NOMO-1 treated with DMSO at 0.1 percent for 48 hours (cell line): ENCODE measurements around the gene PAXX.

ENCODE experiments used
- DNase-seq: peaks from one replicate; lab custom pipeline; 2025; ENCODE audit not compliant: unreplicated experiment; lab: John Stamatoyannopoulos, UW

PAXX gene

DNA sequence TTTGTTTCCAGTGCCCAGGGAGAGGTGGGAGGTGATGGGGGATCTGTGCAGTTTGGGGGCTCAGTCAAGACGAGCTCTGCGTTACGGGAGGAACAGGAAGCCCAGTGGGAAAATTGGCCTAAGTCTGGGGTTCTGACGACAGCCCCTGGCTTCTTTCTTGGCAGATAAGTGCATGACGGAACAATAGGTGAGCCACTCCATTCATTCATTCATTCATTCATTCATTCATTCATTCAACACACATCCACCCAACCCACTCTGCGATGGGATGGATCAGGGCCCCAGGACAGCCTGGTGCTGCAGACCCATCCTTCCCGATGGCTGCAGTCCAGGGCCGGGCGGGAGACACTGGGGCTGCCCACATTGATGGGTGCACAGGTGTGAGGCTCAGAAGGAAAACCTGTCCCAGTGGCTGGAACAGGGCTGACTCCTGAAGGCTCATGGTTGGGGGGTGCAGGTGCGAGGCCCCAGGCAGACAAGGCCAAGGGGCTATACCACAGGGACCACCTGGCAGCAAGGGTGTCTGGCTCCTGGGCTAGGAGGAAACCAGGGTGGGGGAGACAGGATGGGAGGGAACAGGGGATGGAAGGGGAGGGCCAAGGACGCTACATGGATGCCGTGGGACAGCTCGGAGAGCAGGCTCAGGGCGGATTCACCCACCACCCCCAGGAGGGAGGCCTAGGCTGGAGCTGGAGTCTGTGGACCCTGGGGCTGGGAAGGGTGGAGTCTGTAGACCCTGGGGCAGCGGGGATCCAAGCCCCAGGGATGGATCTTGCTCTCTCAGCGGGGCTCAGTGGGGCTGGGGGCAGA lies 11.3 kb upstream of the PAXX start:
- DNase-seq: no peak

GRCh38 chr9:136981588-136982231 lies 10.5 kb upstream of the PAXX start:
- DNase-seq: no peak

DNA sequence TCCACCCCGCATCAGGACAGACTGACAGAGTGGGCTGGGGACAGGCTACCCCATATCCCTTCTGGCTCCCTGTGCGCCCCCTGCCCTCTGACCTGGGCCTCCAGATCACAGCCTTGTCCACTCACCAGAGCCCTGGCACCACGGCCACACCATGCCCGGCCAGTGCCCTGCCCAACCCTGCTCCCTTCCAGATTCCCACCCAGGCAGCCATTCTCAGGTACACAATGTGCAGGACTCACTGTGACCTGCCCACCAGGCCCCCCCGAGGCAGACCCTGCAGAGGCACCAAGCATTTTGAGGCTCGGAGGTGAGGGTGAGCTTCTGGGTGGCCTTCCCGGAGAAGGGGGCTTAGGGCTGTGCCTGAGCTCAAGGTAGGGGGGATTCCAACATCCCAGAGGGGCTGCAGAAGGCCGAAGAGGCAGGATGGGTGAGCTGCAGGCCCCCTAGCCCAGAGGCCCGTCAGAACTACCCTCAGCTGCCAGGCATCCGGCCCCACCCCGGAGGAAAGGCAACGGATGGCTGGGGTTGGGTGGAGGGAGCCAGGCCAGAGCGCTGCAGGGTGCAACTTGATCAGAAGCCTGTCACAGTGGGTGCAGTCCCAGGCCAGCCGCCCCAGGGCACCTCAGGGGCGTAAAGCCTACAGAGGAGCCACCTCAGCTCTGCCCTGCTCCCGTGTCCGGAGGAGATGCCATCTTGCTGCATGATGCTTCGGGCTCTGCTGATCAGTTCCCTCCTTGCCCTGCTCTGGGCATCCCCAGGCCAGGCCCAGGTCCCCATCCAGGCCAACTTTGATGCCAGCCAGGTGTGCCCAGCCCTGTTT lies 9.8 kb upstream of the PAXX start, which contains the start of gene LCNL1:
Gene LCNL1 (plus strand): TSS at position 762 of the 820 bp plus-strand sequence. CDS start 594 bp downstream, outside the sequence.
- DNase-seq: no peak

- no peak for DNase-seq
These were observed 9.1 kb upstream of the PAXX start for GRCh38 chr9:136983167-136983566.

DNA sequence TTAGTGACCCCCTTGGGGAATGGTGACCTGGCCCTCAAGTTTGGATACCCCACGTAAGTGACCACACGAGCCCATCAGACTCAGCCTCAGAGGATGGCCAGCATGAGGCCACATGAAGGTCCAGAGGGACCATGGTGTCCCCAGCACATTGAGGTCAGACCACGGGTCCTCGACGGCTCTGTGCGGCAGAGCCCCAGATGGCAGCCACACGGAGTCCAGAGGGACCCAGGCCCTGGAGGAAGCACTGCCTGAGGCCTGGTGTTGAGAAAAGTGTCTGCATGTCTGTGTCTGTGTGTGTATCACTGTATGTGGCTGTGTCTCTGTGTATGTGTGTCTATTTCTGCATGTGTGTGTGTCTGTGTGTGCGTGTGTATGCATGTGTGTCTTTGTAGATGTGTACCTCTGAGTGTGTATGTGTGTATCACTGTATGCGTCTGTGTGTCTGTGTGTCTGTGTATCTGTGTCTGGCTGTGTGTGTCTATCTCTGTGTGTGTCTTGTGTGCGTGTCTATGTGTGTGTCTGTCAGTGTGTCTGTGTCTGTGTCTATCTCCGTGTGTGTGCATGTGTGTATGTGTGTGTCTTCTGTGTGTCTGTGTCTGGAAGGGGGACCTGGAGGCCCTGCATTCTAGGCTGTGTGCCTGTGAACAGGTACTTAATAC lies 8.4 kb upstream of the PAXX start:
- no peak for DNase-seq

DNA sequence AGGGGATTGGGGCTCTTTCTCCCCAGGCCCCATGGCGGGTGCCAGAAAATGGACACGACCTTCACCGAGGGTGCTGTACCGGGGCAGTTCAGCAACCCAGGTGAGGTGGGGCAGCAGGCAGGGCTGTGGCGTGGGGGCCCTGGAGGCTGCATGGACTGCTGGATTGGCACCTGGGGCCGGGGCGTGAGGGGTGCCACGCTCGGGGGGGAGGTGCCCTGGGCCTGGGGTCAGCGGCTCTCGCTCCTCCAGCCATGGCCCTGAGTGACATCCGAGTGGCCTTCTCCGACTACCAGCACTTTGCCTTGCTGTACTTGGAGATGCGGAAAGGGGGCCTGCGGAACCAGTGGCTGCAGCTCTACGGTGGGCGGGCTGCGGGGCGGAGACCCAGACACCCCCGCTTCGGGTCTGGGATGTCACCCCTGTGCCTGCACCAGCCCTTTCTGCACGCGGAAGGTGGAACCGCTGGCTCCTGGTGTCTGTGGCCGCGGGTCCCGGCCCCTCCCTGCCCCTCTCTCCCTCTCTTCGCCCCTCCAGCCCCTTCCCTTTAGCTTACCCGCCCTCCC lies 7.7 kb upstream of the PAXX start:
- no peak for DNase-seq

DNA sequence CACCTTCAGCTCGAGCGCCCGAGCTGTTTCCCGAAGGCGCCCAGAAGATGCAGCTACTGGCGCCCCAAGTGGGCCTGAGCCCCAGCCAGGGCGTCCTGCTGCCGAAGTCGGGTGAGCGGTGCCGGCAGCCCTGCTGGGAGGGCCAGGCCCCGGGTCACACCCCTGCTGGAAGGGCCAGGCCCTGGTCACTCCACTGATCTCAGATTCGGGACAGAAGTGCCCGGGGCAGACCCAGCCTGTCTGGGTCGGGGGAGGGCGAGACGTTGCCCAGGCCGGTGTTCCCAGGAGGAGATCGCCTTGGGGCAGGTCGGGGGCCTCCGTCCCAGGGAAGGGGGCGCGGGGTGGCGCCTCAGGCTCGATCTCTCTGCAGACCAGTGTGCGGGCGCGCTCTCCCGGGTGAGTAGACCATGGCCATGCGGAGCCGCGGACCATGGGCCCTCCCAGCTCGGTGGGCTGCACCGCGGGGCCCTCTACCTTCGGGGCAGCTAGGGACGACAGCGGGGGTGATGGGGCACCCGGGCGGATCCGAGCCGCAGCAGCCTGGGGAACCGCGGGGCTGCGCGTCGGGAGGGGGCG lies 7.1 kb upstream of the PAXX start:
- DNase-seq: no peak

DNA sequence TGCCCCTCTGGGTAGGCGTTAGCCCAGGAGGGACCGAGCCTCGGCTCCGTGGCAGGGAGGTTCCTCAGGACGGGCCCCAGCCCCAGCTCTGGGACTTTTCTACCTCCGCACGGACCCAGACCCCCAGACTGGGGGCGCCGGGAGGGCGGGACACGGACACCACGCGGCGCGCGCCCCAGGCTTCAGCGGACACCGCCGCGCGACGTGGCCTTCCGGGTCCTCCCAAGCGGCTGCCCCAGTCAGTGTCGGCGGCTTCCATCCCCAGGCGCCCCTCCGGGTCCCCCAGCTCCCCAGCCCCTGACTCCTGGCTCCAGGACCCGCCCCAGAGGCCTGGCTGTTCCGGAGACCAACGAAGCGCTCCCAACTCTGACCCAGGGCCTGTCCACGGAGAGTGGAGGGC lies 6.4 kb upstream of the PAXX start:
- no peak for DNase-seq

DNA sequence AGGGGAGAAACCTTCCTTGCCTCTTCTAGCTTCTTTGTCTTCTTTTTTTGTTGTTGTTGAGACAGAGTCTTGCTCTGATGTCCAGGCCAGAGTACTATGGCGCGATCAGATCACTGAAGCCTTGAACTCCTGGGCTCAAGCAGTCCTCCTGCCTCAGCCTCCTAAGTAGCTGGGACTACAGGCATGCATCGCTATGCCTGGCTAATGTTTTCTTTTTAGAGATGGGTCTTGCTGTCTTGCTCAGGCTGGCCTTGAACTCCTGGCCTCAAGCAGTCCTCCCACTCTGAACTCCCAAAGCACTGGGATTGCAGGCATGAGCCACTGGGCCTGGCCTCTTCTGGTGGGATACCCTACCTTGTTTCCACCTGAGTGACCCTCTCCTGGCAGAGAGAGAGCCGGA lies 3.4 kb upstream of the PAXX start:
- no peak for DNase-seq

- DNase-seq: no peak
These were observed 1.8 kb upstream of the PAXX start for GRCh38 chr9:136990242-136990911.

- no peak for DNase-seq
These were observed 672 bp downstream of the PAXX start for GRCh38 chr9:136992819-136993369.

DNA sequence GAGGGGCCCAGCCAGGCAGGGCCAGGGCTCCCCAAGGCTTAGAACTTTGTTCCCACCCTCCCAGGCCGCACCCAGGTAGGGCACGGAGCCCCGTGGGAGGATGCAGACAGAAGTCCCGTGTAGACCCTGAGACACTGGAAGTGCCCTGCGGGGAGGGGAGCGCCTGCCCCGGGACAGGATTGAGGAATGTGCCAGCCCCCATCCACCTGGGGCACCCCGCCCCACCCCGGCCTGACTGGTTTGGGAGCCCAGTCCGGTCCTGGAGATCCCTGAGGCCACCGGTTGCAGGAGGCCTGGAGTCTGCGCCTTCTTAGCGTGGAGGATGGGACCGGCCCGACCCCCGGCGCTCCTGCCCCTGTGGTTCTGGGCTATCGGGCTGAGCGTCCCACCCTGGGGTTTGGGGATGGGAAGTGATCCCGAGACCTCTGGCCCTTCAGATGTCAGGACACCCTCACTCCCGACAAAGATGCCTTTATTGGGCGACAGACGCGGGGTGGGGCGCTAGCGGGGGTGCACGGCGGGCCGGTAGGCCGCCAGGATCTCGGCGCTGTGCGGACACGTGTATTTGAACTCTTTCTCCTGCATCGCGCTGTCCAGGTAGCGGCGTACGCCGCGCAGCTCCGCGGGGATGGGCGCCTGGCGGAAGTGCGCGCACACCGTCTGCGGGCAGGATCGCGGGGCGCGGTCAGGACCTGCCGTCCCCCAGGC lies 2.1 kb downstream of the PAXX start:
- DNase-seq: no peak

- no peak for DNase-seq
These were observed 2.6 kb downstream of the PAXX start for GRCh38 chr9:136994888-136995230.

DNA sequence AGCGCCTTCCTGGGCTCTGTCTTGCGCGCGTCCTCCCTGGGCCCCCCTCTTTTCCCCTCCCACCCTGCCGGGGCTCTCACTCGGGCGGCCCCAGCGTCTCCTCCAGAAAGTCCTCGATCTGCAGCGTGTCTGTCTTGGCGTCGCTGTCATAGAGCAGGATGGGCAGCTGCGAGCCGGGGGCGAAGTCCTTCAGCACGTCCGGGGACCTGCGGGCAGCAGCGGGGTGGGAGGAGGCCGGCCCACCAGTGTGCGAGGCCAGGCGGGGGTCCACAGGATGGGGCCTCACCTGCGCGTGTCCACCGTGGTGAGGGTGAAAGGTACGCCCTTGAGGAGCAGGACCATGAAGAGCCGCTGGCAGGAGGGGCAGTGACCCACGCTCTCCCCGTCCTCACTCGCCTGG lies 3.1 kb downstream of the PAXX start:
- DNase-seq: no peak

DNA sequence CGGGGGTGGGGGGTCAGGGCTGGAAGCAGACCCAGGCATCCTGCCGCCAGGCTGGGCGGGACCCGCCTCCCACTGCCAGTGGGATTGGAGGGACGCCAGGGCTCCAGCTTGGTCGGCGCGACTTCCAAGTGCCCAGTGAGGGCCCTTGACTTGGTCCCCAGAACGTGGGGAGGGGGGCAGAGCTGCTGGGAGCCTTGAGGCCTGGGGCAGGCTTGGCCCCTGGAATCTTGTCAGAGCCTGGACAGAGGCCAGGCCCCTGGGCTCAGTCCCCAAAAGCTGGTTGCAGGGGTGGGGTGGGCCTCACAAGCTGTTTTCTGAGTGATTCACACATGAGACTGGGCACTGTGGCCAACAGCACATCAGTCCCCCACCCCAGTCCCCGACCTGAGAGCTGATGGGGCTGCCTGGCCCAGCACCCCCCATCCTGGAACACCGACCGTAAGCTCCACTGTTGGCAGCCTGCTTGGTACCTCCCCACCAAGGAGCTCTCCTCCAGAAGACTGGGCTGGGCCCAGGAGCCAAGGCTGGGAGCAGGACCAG lies 3.6 kb downstream of the PAXX start:
- DNase-seq: no peak

- DNase-seq: no peak
These were observed 4.4 kb downstream of the PAXX start, which contains the start of gene CLIC3 for GRCh38 chr9:136996361-136997292. Gene CLIC3, minus strand, starts transcription at chr9:136996568. Its CDS starts 25 bp downstream, at chr9:136996543.

DNA sequence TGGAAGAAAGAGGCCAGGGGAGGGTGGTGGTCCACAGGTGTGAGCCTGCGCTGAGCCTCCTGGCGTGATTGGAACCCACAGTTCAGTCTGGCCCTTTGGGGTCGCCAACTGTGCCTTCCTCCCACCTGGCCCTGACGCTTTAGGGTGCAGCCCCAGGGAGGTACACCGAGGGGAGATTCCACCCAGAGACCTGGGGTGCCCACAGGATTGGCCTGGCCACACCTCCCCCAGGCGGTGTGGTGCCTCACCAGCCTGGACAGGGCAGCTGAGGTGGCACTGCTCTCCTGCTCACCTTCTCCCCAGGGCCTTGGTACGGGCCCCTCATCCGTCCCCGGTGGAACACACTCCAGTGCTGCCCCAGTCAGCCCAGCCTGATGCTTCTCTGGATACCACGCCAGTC lies 5.1 kb downstream of the PAXX start:
- DNase-seq: no peak

DNA sequence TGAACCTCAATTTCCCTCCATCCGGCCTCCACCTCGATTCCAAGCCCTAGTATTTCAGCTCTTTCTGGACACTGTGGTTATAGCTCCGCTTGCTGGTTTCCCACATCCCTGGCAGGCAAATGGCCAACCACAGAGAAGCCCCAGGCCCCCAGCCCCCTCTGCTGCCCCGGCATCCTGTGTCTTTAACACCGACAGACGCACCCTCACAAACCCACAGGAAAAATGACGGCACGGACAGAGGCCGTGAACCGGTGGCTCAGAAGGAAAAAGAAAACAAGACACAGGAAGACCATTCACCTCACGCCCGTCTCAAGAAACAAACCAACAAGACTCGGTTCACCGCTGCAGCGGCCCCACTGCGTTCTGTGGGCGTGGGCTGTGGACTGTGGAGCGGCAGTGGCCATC lies 5.6 kb downstream of the PAXX start:
- DNase-seq: no peak
